SKM-1 treated with dmso at 0.1 percent for 144 hours (cell line): ENCODE measurements around the gene NLRP6.
A peak's percentile ranks its signal among the peaks of the same experiment; 100 is the strongest.
"Not testable (repeated sequence)": the region's sequence is repeated elsewhere in the genome, so short reads cannot be mapped to it uniquely, and the experiment has no call there.

Experiments used
- DNase-seq: peaks from one replicate; lab custom pipeline; 2025; ENCODE audit not compliant: unreplicated experiment; lab: John Stamatoyannopoulos, UW

The NLRP6 gene

GRCh38 chr11:319121-319887 lies 41.1 kb downstream of the NLRP6 start:
- DNase-seq = not testable (repeated sequence)

- DNase-seq = not testable (repeated sequence)
Observed at GRCh38 chr11:319888-320273, 41.7 kb downstream of the NLRP6 start.

GRCh38 chr11:324156-324555 lies 45.9 kb downstream of the NLRP6 start:
- DNase-seq = no peak

GRCh38 chr11:324593-325517 lies 46.6 kb downstream of the NLRP6 start:
- not testable (repeated sequence) for DNase-seq

- no peak for DNase-seq
Observed at GRCh38 chr11:325796-326591, 47.8 kb downstream of the NLRP6 start.

- no peak for DNase-seq
Observed at GRCh38 chr11:326592-326841, 48.3 kb downstream of the NLRP6 start.

GRCh38 chr11:326842-327580 lies 48.8 kb downstream of the NLRP6 start:
- DNase-seq = peak; percentile 95

- no peak for DNase-seq
Observed at GRCh38 chr11:327581-327923, 49.3 kb downstream of the NLRP6 start.

- no peak for DNase-seq
Observed at GRCh38 chr11:328012-328411, 49.8 kb downstream of the NLRP6 start.

GRCh38 chr11:328516-329100 lies 50.4 kb downstream of the NLRP6 start:
- not testable (repeated sequence) for DNase-seq

- DNase-seq = no peak
Observed at GRCh38 chr11:329886-330253, 51.7 kb downstream of the NLRP6 start.

GRCh38 chr11:330307-330693 lies 52.1 kb downstream of the NLRP6 start:
- no peak for DNase-seq

GRCh38 chr11:330694-331357 lies 52.6 kb downstream of the NLRP6 start:
- DNase-seq = no peak

GRCh38 chr11:331358-332060 lies 53.3 kb downstream of the NLRP6 start:
- DNase-seq = no peak

GRCh38 chr11:332651-333480 lies 54.7 kb downstream of the NLRP6 start:
- DNase-seq = no peak

GRCh38 chr11:333616-334263 lies 55.5 kb downstream of the NLRP6 start:
- not testable (repeated sequence) for DNase-seq

- DNase-seq = peak; percentile 34
Observed at GRCh38 chr11:334264-334994, 56.2 kb downstream of the NLRP6 start.
